Stimulated activated CD8-positive, alpha-beta memory T cell treated with anti-CD3 and anti-CD28 coated beads, Interleukin-15, amount 100 ng/mL, for 24 hours (primary cell): ENCODE results near the gene CNTN4.

Experiments
- DNase-seq: peaks from one replicate; pipeline ENCODE4 v3.0.0-alpha.2; 2020; ENCODE audit warnings: low read depth

CNTN4 gene

GRCh38 chr3:2415083-2415482 lies 316.4 kb downstream of the CNTN4 start:
- DNase-seq: no peak

- DNase-seq: no peak
Observed at GRCh38 chr3:2420919-2421318, 322.3 kb downstream of the CNTN4 start.

- DNase-seq: no peak
Observed at GRCh38 chr3:2423143-2423542, 324.5 kb downstream of the CNTN4 start.

- no peak for DNase-seq
Observed at GRCh38 chr3:2441558-2441957, 342.9 kb downstream of the CNTN4 start.

GRCh38 chr3:2446146-2446545 lies 347.5 kb downstream of the CNTN4 start:
- no peak for DNase-seq

GRCh38 chr3:2452249-2452648 lies 353.6 kb downstream of the CNTN4 start:
- DNase-seq: no peak

GRCh38 chr3:2454865-2455264 lies 356.2 kb downstream of the CNTN4 start:
- no peak for DNase-seq

- DNase-seq: no peak
Observed at GRCh38 chr3:2456788-2457187, 358.1 kb downstream of the CNTN4 start.

- no peak for DNase-seq
Observed at GRCh38 chr3:2458816-2459215, 360.1 kb downstream of the CNTN4 start.

- no peak for DNase-seq
Observed at GRCh38 chr3:2465842-2466241, 367.2 kb downstream of the CNTN4 start.

GRCh38 chr3:2468816-2469215 lies 370.1 kb downstream of the CNTN4 start:
- no peak for DNase-seq

- no peak for DNase-seq
Observed at GRCh38 chr3:2476996-2477395, 378.3 kb downstream of the CNTN4 start.

GRCh38 chr3:2477620-2478019 lies 379.0 kb downstream of the CNTN4 start:
- DNase-seq: no peak

- no peak for DNase-seq
Observed at GRCh38 chr3:2484162-2485026, 385.7 kb downstream of the CNTN4 start.

GRCh38 chr3:2485027-2485375 lies 386.3 kb downstream of the CNTN4 start:
- DNase-seq: no peak

GRCh38 chr3:2495746-2496145 lies 397.1 kb downstream of the CNTN4 start:
- no peak for DNase-seq

- no peak for DNase-seq
Observed at GRCh38 chr3:2504912-2505311, 406.2 kb downstream of the CNTN4 start.

- DNase-seq: no peak
Observed at GRCh38 chr3:2506776-2507175, 408.1 kb downstream of the CNTN4 start.

GRCh38 chr3:2510591-2511145 lies 412.0 kb downstream of the CNTN4 start:
- DNase-seq: no peak

- DNase-seq: no peak
Observed at GRCh38 chr3:2511356-2511755, 412.7 kb downstream of the CNTN4 start.

- no peak for DNase-seq
Observed at GRCh38 chr3:2512881-2513280, 414.2 kb downstream of the CNTN4 start.

GRCh38 chr3:2513986-2514385 lies 415.3 kb downstream of the CNTN4 start:
- no peak for DNase-seq

- no peak for DNase-seq
Observed at GRCh38 chr3:2516762-2517441, 418.2 kb downstream of the CNTN4 start.
